ENCODE data around the gene PRR12.

Gene PRR12, protein sequence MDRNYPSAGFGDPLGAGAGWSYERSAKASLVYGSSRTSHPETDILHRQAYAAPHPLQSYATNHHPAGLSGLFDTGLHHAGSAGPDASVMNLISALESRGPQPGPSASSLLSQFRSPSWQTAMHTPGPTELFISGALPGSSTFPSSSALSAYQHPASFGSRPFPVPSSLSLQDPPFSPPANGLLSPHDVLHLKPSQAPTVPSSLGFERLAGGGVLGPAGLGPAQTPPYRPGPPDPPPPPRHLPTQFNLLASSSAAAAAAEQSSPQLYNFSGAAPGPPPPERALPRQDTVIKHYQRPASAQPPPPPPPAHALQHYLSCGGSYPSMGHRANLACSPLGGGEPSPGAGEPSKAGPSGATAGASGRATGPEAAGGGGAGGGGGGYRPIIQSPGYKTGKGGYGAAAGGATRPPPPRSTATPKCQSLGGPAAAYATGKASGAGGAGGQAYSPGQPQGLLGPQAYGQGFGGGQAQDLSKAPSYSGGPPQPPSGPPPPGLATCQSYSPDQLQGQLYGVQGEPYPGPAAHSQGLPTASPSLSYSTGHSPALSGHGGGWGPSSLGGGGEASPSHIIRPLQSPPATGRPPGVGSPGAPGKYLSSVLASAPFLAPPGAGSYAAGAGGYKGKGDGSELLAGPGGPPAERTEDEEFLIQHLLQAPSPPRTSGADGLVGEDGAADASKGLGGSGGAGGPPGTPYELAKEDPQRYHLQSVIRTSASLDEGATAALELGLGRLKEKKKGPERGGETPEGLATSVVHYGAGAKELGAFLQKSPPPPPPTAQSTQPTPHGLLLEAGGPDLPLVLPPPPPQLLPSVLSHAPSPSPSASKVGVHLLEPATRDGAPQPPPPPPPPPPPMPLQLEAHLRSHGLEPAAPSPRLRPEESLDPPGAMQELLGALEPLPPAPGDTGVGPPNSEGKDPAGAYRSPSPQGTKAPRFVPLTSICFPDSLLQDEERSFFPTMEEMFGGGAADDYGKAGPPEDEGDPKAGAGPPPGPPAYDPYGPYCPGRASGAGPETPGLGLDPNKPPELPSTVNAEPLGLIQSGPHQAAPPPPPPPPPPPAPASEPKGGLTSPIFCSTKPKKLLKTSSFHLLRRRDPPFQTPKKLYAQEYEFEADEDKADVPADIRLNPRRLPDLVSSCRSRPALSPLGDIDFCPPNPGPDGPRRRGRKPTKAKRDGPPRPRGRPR (N-terminal part only)

DNA sequence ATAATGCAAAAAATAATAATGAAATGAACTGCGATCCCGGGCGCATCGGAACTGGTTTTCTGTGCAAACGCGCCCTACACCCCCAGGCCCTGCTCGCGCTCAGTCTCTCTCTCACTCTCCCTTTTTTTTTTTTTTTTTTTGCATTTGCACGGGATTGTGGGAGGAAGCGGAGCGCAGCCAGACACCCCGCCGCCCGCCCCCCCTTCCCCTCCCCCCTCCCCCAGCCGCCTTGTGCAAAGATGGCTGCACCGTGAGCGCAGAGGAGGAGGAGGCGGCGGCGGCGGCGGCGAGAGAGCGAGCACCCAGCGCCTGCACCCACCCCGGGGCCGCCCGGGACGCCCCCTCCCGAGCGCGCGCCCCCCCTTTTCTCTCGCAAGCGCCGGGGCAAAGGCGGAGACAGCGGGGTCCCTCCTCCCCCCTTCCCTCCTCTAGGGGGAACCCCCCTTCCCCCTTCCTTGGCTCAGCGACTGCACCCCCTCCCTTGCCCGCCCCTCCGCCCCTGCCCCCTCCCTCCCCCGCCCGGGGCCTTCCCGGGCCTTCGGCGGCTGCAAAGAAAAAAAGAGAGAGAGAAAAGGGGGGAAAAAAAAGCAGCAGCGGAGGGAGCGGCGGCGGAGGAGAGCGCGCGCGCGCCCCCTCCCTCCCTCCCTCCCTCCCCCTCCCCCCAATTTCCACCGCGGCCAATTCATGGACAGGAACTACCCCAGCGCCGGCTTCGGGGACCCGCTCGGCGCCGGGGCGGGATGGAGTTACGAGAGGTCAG, at the start of gene PRR12:
TSS of gene PRR12 (plus strand) at position 212 of the 760 bp plus-strand sequence. CDS start at position 685, 473 bp downstream.
- peak; percentile 82 for DNase-seq

- DNase-seq: no peak
These were observed 49.1 kb upstream of the PRR12 start for GRCh38 chr19:49541914-49542313.

DNA sequence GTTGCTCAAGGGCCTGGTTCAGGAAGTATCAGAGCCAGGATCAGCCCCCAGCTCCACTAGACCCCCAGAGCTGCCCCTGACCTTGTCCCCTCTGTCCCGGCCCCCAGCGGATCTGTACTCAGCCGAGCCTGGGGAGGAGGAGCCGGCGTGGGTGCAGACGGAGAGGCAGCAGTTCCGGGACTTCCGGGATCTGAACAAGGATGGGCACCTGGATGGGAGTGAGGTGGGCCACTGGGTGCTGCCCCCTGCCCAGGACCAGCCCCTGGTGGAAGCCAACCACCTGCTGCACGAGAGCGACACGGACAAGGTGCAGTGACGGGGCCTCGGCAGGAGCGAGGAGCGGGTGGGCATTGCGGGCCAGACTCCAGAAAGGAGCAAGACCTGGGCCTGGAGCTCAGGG, 48.5 kb upstream of the PRR12 start:
- DNase-seq: no peak

- no peak for DNase-seq
These were observed 48.0 kb upstream of the PRR12 start for GRCh38 chr19:49543032-49543431.

- DNase-seq: no peak
These were observed 46.8 kb upstream of the PRR12 start for GRCh38 chr19:49544154-49544553.

- peak; percentile 84 for DNase-seq
These were observed 44.0 kb upstream of the PRR12 start for GRCh38 chr19:49546825-49547565.

DNA sequence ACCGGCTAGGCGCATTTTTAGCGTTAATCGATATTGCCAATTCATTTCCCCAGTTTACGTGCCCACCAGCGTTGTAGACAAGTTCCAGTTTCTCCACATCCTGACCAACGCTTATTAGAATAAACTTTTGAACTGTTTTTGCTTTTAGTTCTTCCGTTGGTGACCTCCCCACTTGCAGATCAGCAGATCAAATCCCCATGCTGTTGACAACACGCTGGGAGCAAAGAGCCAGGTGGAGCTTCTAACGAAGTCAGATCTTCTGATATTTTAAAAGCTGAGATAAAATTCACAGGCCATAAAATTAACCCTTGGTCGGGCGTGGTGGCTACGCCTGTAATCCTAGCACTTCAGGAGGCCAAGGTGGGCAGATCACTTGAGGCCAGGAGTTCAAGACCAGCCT, 41.9 kb upstream of the PRR12 start:
- DNase-seq: no peak

DNA sequence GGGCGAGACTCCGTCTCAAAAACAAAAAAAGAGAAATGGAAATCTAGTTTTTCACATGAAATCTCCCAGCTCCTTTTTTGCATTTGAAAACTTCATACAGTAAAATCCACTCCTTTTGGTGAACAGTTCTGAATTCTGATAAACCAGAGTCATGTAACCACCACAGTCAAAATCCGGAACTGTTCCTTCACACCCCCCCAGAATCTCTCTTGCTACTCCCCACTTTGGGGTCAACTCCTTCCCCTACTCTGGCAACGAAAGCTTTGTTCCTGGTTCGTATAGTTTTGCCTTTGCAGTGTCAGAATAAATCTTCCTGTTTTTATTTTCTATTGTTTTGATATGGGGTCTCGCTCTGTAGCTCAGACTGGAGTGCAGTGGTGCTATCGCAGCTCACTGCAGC, 39.5 kb upstream of the PRR12 start:
- DNase-seq: no peak

DNA sequence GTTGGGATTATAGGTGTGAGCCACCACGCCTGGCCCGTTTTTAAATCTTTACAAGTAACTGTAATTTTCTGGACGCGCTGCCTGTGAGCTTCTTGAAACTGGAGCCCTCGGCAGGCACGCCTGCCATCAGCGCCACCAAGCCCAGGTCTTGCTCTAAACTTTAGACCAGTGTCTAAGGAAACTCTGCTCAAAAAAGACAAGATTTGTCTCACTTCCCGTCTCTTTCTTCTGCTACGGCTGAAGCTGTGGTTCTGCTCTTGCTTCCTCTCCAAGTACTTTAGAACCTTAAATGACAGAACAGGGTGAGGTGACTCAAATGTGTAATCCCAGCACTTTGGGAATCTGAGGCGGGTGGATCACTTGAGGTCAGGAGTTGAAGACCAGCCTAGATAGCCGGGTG, 38.2 kb upstream of the PRR12 start:
- DNase-seq: peak; percentile 62

GRCh38 chr19:49553451-49554271, 37.3 kb upstream of the PRR12 start:
- peak; percentile 79 for DNase-seq

- DNase-seq: no peak
These were observed 36.2 kb upstream of the PRR12 start for GRCh38 chr19:49554701-49555181.

GRCh38 chr19:49555600-49556411, 35.2 kb upstream of the PRR12 start:
- DNase-seq: peak; percentile 70

- no peak for DNase-seq
These were observed 34.3 kb upstream of the PRR12 start for GRCh38 chr19:49556412-49557398.

GRCh38 chr19:49557641-49558325, 33.2 kb upstream of the PRR12 start:
- no peak for DNase-seq

DNA sequence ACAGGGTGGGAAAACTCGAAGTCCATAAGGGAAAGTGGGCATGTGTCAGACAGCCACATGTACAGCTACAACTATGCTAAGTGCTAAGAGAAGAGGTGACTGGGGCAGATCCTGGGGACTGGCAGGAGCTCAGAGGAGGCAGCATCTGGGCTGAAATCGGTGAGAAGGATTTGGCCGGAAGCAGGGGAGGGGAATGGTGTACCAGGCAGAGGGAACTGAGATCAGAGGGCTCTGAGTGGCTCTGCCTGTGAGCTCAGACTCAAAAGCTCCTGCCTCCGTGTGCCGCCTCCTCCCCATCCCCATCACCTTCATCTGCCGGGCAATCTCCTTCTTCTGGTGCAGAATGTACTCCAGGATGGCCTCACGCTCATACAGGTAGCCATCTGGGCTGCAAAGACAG, 32.4 kb upstream of the PRR12 start:
- DNase-seq: no peak

- DNase-seq: no peak
These were observed 31.5 kb upstream of the PRR12 start for GRCh38 chr19:49559443-49559842.

GRCh38 chr19:49559928-49560327, 31.1 kb upstream of the PRR12 start:
- no peak for DNase-seq

GRCh38 chr19:49560358-49560900, 30.6 kb upstream of the PRR12 start:
- peak; percentile 48 for DNase-seq

Measured in CD4-positive, alpha-beta T cell treated with Interleukin-4 for 4 hours (primary cell).